GM23338 (cell line): ENCODE data around the gene SMCO3. TPM values are rescaled to one million over a fixed set of nuclear protein-coding genes. Genes with fewer than 3 reads are reported as not detected.

Experiments
- ATAC-seq: fragments of 200-7000 bp; cut with Tn5 transposase; 3 replicates; pipeline ENCODE4 v1.9.1; 2020
- DNase-seq: peaks from one replicate; pipeline ENCODE4 v3.0.0-alpha.2; 2015; ENCODE audit warnings: low spot score
- H2AFZ ChIP-seq: fragments of 200-600 bp; sonication (generic); 2 replicates; pipeline ENCODE4 v1.8.0; 2016; ENCODE audit warnings: antibody characterized with exemption, mild to moderate bottlenecking, moderate library complexity
- H3F3A ChIP-seq: fragments of 200-600 bp; sonication (generic); replicated peaks from 2 replicates; pipeline ENCODE4 v1.8.0; 2017; ENCODE audit warnings: antibody characterized with exemption, mixed run types, low read depth
- H3K27ac ChIP-seq: fragments of 200-600 bp; sonication (generic); 2 replicates; pipeline ENCODE4 v1.6.1; 2016; ENCODE audit warnings: low read depth
- H3K27me3 ChIP-seq: fragments of 200-600 bp; sonication (generic); 2 replicates; pipeline ENCODE4 v1.8.0; 2016; ENCODE audit warnings: mild to moderate bottlenecking, mixed run types, moderate library complexity; ENCODE audit not compliant: insufficient read depth
- H3K36me3 ChIP-seq: fragments of 200-600 bp; sonication (generic); 2 replicates; pipeline ENCODE4 v1.8.0; 2016; ENCODE audit warnings: mild to moderate bottlenecking; ENCODE audit not compliant: insufficient read depth
- H3K4me1 ChIP-seq: fragments of 200-600 bp; sonication (generic); 2 replicates; pipeline ENCODE4 v1.8.0; 2016; ENCODE audit warnings: mild to moderate bottlenecking, moderate library complexity; ENCODE audit not compliant: insufficient read depth
- H3K4me2 ChIP-seq: fragments of 200-600 bp; sonication (generic); 2 replicates; pipeline ENCODE4 v1.7.1; 2017; ENCODE audit warnings: mixed run types
- H3K4me3 ChIP-seq: fragments of 200-600 bp; sonication (generic); 2 replicates; pipeline ENCODE4 v1.6.1; 2016; ENCODE audit warnings: mixed run types
- H3K79me2 ChIP-seq: fragments of 200-600 bp; sonication (generic); replicated peaks from 2 replicates; pipeline ENCODE4 v1.8.0; 2017; ENCODE audit warnings: mild to moderate bottlenecking; ENCODE audit not compliant: insufficient read depth
- H3K9me2 ChIP-seq: fragments of 200-600 bp; sonication (generic); 2 replicates; pipeline ENCODE4 v1.8.0; 2017; ENCODE audit not compliant: insufficient read depth
- H4K20me1 ChIP-seq: fragments of 200-600 bp; sonication (generic); replicated peaks from 2 replicates; pipeline ENCODE4 v1.8.0; 2017; ENCODE audit warnings: mild to moderate bottlenecking; ENCODE audit not compliant: insufficient read depth
- H3K27ac Mint-ChIP-seq: 2 replicates; pipeline ENCODE4 v1.8.0; 2020; ENCODE audit warnings: inconsistent platforms, mild to moderate bottlenecking, moderate library complexity, mixed read lengths
- H3K27me3 Mint-ChIP-seq: 3 replicates; pipeline ENCODE4 v1.8.0; 2022; ENCODE audit warnings: low read depth, mild to moderate bottlenecking, moderate library complexity, mixed read lengths, inconsistent platforms; ENCODE audit not compliant: insufficient read depth, poor library complexity
- H3K36me3 Mint-ChIP-seq: 3 replicates; pipeline ENCODE4 v1.8.0; 2021; ENCODE audit warnings: low read depth, mild to moderate bottlenecking, inconsistent platforms, moderate library complexity, mixed read lengths
- H3K4me1 Mint-ChIP-seq: 3 replicates; pipeline ENCODE4 v1.8.0; 2020; ENCODE audit warnings: mild to moderate bottlenecking, inconsistent platforms, mixed read lengths
- H3K4me3 Mint-ChIP-seq: 3 replicates; pipeline ENCODE4 v1.8.0; 2021; ENCODE audit warnings: moderate library complexity, mild to moderate bottlenecking, inconsistent platforms, mixed read lengths
- H3K9me3 Mint-ChIP-seq: 3 replicates; pipeline ENCODE4 v1.8.0; 2020; ENCODE audit warnings: moderate library complexity, mild to moderate bottlenecking, inconsistent platforms, mixed read lengths
- JUNB ChIP-seq: IDR thresholded peaks from one replicate; pipeline ENCODE4 v1.6.1; 2016; ENCODE audit warnings: antibody characterized with exemption; ENCODE audit not compliant: unreplicated experiment
- POLR2AphosphoS5 ChIP-seq: IDR thresholded peaks from 2 replicates; pipeline ENCODE4 v1.6.1; 2016; ENCODE audit warnings: antibody characterized with exemption, low read depth
- REST ChIP-seq: IDR thresholded peaks from one replicate; pipeline ENCODE4 v1.6.1; 2018; ENCODE audit warnings: antibody characterized with exemption; ENCODE audit not compliant: unreplicated experiment
- ZNF462 ChIP-seq: fragments of 250-450 bp; sonication (Bioruptor Pico); IDR thresholded peaks from 2 replicates; pipeline ENCODE4 v1.5.0; 2020; ENCODE audit warnings: mild to moderate bottlenecking, moderate library complexity
- polyA plus RNA-seq: library from polyadenylated mRNA; unstranded; fragments of >200 nt; fragmentation: Nextera tagmentation; extraction: Ambion mirVana; gene quantifications from 2 replicates; pipeline ENCODE4 v1.2.1, GENCODE V29; 2016
- total RNA-seq: library from RNA; depleted of rRNA; stranded (reverse); fragments of >200 nt; shearing (Covaris generic); gene quantifications from 2 replicates; pipeline ENCODE4 v1.2.3, GENCODE V29; 2014

Gene SMCO3
- total and polyA plus RNA-seq, 2 experiments from 2014 or later = 0.13 TPM; not detected in 1

- DNase-seq = no peak
- H3K79me2 ChIP-seq = peaks cover 9% of the 10 kb centered on the region
- no peak overlapping the region for H3K27ac ChIP-seq
- Mint-ChIP-seq H3K4me3 (no peak overlapping the region), H3K9me3 (no peaks in the 10 kb centered on the region), H3K27me3 (peaks cover 15% of the 10 kb centered on the region), H3K27ac (no peak overlapping the region; the same call in 1 of the 2 replicates), H3K4me1 (peaks cover 31% of the 10 kb centered on the region), H3K36me3 (no peaks in the 10 kb centered on the region)
- no peak for ATAC-seq
- no peak overlapping the region for H3K4me3 ChIP-seq
- TF ChIP-seq ZNF462 (CRISPR knock-in tag) (no peak), REST (no peak), JUNB (no peak), POLR2AphosphoS5 (no peak)
- H4K20me1 ChIP-seq = peaks cover 5% of the 10 kb centered on the region; the same call in 1 of the 2 replicates
- no peaks in the 10 kb centered on the region for H3F3A ChIP-seq
- no peak overlapping the region for H2AFZ ChIP-seq
- no peaks in the 10 kb centered on the region for H3K36me3 ChIP-seq
- H3K4me1 ChIP-seq = peaks cover 22% of the 10 kb centered on the region
- H3K27me3 ChIP-seq = no peaks in the 10 kb centered on the region
- H3K4me2 ChIP-seq = no peak overlapping the region
- no peaks in the 10 kb centered on the region for H3K9me2 ChIP-seq
These were observed 36.7 kb downstream of the SMCO3 start for GRCh38 chr12:14777271-14777670.
